ENCODE data around the gene WDFY4.

Gene WDFY4

DNA sequence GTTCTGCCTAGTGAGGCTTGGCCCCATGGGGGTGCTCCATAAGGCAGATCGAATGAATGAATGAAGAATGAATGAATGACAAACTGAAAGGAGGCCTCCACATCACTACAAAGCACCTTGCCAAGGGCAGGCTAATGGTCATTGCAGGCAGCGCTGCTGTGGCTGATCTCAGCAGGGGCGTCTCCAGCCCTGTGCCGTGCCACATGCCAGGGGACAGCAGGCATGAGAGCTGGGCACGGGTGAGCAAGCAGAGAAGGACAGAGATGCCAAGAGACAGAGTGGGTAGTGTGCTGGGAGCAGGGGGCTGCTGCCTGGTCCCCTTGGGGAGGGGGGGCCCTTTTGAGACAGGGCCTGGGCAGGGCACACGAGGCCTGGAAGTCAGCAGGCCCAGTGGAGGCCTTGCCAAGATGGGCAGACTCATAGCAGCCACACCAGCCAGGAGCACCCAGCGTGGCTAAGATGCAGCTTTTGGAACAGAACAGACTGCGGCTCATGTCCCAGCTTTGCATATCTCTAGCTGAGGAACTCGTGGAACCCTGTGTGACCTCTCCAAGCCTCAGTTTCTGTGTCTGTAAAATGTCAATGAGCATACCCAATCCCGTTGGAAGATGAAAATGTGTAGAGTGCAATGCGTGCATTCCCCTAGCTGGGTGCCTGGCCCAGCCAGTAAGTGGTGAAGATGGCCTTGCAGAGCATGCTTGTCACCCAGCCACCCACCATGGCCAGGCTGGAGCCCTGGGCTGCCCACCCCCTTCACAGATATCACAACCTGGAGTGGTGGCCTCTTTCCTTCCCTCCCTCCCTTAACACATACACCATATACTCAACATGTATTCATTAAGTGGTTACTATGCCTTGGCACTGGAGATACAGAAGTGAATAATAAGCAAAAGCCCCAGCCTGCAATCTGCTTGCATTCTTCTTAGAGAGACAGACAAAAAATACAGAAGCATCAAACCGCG lies 316.0 kb downstream of the WDFY4 start:
- DNase-seq: no peak

DNA sequence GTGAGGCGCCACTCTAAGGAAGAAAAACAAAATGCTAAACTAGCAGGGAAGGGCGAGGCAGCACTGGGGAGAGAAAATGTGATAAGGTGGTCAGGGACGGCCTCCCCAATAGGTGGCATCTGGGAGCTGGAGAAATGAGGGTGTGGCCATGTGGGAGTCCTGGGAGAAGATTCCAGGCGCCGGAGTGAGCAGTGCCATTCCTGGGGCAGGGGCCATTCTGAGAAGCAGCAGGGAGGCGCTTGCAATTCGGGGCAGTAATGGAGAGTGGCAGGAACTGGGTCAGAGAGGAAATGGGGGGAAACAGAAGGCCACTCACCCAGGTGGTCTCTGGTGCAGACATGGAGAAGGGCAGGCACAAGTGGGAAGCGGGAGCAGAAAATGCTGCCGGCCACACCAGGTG lies 316.7 kb downstream of the WDFY4 start:
- no peak for DNase-seq

DNA sequence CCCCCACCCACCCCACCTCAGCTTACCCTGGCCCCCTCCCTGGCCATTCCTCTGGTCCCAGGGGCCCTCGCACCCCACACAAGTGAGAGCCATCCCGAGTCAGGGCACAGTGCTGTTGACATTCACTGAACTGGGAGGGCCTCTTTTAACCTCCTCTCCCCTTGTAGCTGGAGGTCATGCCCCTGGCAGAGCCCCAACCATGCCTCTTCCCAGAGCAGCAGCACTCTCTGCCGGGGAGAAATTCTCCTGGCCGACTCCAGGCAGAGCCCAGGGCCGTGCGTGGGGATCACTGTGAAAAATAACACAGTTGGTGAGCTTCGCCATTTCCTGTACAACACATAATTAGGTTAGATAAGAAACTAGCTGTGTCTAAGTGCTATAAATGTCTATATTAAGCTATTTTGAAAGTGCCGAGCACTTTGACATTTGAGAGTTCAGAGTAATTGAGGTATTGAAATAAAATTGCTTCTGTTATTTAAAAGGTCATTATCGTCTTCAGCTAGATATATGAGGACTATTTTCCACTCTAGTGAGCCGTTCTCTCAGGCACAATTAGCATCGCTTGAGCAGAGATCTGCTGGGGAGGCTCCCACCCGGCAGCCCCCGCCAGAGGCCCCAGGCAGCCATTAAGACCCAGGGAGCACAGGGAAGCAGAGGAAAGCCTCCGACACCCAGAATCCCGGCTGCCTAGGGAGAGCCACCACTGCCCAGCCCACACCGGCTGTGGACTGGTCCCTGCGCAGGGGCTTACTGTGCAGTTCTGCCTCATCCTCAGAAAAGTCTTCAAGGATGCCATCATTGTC lies 317.4 kb downstream of the WDFY4 start:
- DNase-seq: no peak

DNA sequence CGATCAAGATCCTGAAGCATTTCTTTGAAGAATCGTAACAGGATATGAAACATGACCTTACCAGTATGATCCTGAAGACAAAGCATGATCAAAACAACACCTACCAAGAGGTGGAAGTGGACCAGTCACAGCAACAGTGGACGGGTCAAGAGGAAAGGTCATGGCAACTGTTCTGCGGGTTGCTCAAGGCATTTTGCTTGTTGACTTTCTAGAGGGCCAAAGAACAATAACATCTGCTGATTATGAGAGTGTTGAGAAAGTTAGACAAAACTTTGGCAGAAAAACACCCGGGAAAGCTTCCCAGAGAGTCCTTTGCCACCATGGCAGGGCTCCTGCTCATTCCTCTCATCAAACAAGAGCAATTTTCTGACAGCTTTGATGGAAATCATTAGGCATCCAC lies 320.6 kb downstream of the WDFY4 start:
- DNase-seq: no peak

DNA sequence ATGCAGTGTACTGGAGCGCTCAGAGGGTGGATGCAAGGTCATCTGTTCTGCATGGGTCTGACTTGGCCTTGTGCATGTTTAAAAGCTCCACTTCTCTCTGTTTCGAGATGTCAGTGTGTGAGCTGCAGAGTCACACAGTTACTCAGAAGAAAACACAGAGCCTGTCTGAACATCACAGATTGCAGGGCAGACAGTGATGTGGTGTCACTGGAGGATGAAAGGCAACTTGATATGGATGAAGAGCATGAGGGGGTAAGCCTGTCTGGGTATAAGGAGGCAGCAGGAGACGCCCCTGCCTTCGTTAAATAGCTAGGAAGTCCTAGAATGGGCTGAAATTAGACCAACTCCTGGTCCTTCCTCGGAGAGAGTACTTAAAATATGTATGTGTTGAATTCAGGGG lies 322.5 kb downstream of the WDFY4 start:
- no peak for DNase-seq

DNA sequence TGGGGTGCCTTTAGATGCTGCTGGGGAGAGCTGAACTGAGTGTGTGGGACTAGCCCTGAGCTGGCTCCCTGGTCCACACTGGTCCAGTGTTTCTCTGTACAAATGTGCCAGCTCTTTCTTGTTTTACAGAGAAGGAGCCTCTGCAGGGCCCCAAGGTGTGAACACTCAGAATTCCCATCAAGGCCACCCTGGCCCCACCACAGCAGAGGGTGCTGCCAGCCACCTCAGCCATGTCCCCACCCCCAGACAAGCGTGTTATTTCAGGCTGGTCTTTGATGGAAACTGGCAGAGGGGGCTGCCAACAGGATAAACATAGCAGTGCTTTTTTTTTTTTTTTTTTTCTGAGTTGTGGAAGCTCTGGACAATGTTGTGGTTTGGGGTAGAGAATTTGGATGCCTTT lies 323.4 kb downstream of the WDFY4 start:
- DNase-seq: no peak

DNA sequence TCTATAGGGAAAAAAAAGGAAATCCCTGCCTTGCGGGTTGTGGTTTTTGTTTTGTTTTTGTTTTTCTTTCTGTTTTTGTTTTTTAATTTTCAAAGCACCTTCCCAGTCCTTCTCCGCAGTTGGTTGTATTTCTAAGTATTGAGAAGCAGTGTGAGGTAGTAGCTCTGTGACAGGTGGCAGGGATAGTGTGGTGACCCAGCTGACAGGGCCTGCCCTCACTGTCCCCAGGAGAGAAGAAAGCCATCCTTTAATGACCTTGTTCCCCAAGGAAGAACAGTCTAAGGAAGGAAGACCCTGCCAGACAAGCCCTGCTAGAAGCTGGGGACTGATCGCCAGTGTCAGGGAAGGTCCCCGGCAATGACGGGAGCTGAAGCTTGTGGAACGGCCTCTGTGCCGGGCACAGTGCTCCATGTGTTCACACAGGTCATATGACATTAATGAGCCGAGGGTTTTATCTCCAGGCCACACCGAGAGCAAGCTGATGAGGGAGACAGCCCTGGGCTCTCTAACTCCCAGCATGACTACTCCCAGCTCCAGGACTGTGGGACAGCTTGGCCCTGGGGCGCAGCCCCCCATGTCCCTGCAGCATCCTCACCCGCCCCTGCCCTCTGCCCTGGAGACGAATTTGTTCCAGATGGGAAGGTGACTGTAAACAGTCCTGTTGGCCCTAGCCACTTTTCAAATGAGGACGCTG lies 324.0 kb downstream of the WDFY4 start:
- no peak for DNase-seq

DNA sequence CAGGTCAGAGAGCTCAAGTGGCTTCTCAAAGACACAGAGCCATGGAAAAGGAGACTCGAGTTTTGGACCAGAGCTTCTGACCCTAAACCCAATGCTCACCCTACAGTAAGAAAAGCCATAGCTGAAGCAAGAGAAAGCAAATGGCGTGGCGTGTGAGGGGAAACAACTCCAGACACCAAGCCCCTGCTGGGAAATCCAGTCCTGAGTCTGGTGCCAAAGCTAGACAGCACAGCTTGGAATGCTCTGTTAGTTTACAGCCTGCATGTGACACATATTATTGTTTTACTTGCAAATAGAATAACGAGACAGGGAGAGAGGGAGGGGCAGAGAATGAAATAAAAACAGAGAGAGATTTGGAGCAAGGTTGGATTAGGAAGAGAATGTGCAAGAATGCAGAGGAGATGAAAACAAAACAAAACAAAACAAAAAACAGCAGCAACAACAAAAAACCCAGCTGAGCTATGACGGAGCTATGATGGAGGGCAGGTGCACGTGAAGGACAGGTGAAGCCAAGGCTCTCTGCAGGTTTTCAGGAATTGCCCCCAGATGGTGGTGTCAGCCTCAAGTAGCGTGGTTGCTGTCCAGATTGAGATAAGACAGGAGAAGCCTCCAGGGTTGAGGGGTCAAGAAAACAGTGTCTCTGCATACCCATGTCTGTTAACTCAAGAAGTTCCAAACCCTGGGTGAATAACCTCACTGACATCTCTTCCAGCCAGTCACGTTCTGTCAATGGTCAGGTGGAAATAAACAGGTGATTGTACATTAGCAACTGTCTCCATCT lies 324.7 kb downstream of the WDFY4 start:
- DNase-seq: no peak

DNA sequence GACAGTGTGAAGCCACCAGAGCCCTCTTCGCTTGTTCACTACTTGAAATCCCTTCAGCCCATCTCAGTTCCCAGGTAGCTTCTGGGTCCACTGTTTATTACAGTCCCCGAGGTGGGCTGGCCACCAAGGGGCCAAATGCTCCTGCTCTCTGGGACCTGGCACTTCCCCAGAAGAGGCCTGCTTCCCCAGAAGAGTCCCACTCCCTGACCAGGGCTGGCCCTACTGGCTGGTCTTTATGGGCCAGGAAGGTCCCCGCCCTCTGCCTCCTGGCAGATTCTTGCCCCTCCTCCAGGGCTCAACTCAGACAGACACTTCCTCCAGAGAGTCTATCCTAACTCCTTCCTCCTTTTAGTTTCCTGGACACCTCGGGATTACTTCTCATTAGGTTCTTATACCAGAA lies 325.6 kb downstream of the WDFY4 start:
- no peak for DNase-seq

DNA sequence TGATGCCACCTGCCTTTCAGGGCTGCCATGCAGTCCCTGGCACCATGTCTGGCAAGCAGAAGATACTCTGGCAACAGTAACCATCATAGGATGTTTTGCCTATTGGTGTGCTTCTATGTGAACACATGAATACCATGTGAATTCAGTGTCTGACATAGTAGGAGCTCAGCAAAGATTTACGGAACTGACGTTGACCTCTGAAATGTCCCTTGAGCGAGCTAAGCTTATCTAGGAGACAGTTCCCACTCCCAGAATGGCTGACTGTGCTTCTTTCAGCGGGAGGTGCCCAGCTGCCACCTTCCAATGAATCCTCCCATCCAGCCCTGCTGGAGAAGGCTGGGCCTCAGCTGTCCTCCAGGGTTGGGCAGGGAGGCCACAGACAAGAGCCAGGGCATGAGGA lies 326.2 kb downstream of the WDFY4 start:
- no peak for DNase-seq

DNA sequence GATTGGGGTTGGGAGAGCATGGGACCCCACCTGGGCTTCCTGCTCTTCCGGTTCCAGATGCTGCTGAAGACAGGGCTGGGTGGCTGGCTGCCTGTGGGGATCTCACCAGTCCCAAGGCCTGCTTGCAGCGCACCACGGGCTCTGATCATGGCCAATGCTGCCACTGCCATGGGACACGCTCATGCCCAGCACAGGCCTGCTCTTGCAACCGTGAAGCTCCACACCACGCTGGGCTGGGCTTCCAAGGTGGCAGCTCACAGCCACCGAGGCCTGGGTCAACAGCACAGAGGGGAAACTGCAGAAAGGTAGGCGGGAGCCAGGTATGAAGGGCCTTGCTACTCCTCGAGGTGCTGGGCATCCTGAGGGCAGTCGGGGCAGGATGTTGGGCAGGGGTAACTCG lies 327.1 kb downstream of the WDFY4 start:
- DNase-seq: no peak

DNA sequence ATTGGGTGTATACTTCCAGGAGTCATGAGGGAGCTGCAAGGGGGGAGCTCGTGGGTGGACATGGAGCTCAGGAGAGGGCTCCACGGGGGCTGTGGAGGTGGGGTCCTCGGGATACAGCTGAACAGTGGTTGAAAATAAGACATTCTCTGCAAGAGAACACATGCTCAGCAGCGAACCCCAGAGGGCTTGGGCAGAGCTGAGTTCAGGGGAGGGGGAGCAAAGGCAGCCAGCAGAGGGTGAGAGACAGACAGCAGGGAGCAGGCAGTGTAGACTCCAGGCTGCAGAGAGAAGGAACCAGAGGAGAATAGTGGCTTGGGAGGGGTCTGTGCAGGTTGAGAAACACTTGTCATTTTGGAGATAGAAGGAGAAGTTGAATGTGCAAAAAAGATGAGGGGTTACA lies 327.9 kb downstream of the WDFY4 start:
- DNase-seq: no peak

DNA sequence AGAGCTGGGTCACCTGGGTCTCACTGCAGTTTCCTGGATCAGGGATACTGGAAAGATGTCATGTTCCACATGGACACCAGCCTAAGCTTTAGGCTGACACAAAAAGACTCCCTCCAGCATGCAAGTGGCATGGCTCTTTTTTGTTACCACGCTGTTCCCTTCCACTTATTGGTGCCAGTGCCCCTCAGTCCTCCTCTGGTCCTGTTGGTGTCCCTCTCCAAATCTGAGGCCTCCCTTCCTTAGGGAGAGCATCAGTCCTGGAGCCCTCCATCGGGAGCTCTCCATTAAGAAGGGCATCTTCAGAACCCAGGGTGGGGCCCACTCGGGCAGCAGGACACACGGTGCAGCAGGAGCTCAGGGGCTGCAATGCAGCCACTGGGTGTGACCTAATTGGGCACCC lies 331.0 kb downstream of the WDFY4 start:
- no peak for DNase-seq

DNA sequence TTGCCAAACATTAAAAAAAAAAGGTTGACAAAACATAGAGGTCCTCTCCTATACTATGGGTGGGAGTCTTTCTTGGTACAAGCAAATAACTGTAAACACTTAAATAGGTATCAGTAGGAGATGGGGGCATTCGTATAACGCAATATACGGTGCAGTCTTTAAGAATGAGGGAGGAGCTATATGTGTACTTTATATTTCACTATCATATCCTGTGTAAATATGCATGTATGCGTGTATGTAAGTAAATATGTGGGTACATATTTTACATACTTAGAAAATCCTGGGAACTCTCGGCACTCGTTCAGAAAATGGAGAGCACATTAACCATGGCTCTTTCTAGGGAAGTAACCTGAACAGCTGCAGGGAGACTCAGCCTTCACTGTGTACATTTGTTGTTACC lies 337.0 kb downstream of the WDFY4 start:
- no peak for DNase-seq

DNA sequence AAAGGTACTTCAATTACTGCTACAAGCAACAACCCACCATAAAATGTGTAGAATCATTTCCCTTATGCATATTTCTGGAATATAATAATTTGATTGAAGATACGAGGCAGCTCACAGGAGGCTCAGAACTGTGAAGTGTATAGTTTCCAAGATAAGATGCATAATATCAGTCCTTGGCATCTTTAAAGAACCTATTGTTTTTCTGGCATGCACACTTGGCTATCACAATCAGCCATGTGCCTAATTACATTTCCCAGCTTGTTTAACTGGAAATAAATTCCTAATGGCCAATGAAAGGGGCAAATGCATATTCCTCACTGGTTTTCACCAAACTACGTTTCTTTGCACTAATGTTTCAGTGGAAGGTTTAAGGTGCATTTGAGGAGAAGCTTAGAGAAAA lies 338.4 kb downstream of the WDFY4 start:
- DNase-seq: no peak

DNA sequence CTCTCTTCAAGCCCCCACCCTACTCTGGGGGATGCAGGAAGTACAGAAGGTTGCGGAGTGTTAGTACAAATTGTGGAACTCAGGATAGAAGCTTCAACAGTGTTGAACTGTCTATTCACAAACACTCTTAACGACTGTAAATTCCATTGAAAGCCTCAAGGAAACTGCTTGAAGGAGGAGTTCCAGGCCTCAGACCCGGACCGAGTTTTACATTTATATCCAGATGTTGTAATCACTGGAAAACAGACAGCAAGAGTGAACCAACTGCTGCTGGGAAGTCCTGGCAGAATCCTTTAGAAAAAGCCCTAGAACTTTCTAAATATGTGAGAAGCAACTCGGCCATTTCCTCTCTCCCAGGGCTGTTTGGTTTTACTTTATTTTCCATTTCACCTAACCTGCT lies 339.1 kb downstream of the WDFY4 start:
- DNase-seq: no peak

DNA sequence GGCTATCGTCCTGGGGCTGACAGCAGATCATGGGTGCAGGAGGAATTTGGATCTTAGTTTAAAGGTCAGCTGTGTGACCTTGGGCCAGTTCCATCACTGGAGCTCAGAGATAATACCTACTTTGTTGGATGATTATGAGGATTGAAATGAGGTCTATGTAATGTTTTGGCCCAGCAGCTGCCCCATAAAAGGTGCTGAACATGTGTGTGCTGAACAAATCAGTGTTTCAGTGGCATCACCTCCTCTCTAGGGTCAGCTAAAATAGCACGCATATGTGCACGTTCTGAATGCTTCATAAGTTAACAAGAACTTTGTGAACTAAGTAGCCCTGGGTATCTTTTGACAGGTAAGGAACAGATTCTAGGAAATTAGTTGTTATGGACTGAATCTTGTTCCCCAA lies 339.8 kb downstream of the WDFY4 start:
- no peak for DNase-seq

DNA sequence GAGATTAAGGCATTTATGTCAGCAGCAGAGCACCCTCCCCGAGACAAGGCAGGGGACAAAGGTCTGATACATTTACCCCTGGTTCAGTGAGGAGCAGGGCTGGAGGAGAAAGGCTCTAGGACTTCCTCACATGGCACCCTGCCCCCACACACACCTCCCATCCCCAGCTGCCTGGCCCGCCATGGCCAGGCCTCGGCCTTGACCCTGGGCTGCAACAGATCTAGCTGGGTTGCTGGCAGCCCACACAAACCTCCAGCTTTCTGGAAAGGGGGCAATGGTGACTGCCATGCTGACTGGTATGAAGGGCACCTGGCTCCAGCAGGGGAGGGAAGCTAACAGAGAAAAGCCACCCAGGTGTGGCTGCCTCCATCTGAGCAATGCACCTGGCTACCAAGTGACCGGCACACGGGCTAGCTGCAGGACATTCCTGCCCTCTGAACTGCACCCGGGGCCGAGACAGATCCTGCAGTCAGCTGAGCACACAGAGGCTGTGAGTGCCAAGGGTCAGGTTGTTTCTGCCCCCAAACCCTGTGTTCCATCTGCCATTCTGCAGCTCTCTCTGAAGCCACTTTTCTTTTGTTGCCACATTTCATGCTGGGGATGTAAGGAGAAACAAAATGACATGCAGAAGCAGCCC lies 340.8 kb downstream of the WDFY4 start:
- DNase-seq: no peak

DNA sequence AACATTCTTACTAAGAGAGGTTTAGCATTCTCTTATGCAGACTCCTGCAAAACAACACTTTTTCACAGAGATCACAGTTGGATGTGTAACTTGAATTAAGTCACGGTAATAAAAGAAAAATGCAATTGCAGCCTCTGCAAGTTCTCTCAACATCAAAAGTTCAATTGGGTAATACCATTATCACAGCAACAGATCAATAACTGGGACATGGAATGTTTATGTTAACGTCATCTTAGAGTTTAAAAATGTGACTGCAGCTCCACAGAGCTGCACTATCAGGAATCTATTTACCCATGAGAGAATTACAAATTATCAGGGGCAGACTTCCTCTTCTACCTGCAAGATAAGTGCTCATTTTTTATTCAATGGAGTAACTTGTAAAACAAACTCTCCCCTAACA lies 344.0 kb downstream of the WDFY4 start:
- no peak for DNase-seq

DNA sequence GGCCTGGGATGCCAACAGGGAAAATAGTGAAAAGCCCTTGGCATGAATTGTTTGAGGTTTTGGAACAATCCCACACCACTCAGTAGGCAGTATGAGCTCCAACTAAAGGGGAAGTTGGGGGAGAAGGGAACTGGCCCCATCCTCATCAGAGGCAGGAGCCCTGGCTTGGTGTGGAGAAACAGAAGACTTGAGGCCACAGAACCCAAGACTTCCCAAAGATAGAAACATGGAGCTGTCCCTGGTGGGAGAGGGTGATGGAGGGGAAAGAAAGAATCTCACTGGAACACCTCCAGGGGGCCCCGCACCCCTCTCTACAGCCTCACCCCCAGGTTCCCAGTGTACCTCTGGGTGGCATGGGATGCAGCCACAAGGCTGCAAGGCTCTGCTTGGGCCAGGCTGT lies 345.0 kb downstream of the WDFY4 start:
- no peak for DNase-seq
